ENCODE results near the gene ALDH4A1. TPM values are rescaled to one million over a fixed set of nuclear protein-coding genes. Genes with fewer than 3 reads are reported as not detected.

The ALDH4A1 gene
- total and polyA plus RNA-seq, 9 of the 15 experiments (the other 6 are each of a cell fraction or from before 2014, with no cell fraction given), result 0.27 to 31.4 (median 16.6) TPM

DNA sequence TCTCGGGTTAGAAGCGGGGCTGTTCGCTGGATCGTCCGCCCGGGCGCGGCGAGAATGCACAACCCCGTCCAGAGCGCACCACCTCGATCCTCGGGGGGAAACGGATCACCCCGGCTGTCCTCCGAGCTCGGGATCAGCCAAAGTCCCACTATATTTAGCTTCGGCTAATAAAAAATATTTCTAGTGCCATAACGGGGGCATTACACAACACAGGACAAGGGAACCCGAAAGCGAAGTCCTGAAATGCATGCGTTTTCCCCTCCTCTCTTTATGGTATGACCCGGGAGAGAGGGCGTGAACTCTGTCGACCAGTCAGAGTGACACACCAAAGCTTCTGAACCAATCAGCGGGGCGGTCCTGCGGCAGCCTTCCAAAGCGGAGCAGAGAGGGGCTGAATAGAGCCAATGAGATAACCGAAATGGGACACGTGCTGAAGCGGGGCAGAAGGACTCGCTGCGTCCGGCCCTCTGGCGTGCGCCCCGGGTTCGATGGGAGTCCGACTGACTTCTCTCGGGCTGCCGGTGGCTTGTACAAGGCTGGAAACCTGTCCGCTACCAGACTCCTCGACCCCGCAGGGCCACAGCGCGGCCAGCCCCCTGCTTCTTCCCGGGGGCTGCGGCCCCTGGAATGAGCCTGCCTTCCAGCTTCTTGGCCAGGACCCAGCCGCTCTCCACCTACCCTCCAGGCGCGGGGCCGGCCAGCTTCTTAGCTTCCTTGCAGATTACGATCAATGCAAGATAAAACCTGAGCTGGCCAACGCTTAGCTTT, at the start of gene ALDH4A1 (continued):
- TF ChIP-seq ETV6 (IDR thresholded peaks at IDR 0.05; ENCODE audit: borderline replicate concordance in 1 of 2, low read depth in 2 of 2, low read length in 1 of 2), result no peak
- no peak for TF ChIP-seq ETV6 (CRISPR knock-in tag; IDR thresholded peaks at IDR 0.05; ENCODE audit: borderline replicate concordance)
- no peak for TF ChIP-seq PYGO2 (tag; IDR thresholded peaks at IDR 0.05)
- no peak for TF ChIP-seq MECOM (CRISPR knock-in tag; IDR thresholded peaks at IDR 0.05)
- peak; percentile 65 for TF ChIP-seq TBP (optimal IDR thresholded peaks at IDR 0.05; ENCODE audit: low read depth, low read length)
- peak; percentile 86 for TF ChIP-seq EP400 (IDR thresholded peaks at IDR 0.05)
- TF ChIP-seq, protein P1, sequence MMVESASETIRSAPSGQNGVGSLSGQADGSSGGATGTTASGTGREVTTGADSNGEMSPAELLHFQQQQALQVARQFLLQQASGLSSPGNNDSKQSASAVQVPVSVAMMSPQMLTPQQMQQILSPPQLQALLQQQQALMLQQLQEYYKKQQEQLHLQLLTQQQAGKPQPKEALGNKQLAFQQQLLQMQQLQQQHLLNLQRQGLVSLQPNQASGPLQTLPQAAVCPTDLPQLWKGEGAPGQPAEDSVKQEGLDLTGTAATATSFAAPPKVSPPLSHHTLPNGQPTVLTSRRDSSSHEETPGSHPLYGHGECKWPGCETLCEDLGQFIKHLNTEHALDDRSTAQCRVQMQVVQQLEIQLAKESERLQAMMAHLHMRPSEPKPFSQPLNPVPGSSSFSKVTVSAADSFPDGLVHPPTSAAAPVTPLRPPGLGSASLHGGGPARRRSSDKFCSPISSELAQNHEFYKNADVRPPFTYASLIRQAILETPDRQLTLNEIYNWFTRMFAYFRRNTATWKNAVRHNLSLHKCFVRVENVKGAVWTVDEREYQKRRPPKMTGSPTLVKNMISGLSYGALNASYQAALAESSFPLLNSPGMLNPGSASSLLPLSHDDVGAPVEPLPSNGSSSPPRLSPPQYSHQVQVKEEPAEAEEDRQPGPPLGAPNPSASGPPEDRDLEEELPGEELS (CRISPR knock-in tag; IDR thresholded peaks at IDR 0.05; ENCODE audit: borderline replicate concordance), result no peak
- no peak for TF ChIP-seq XRCC3 (IDR thresholded peaks at IDR 0.05)
- no peak for TF ChIP-seq ZNF778 (CRISPR knock-in tag; IDR thresholded peaks at IDR 0.05)
- TF ChIP-seq ZNF263 (CRISPR knock-in tag; IDR thresholded peaks at IDR 0.05; ENCODE audit: borderline replicate concordance), result no peak
- no peak for TF ChIP-seq KLF13 (tag; IDR thresholded peaks at IDR 0.05; ENCODE audit: borderline replicate concordance, low read depth)
- TF ChIP-seq RFX5 (IDR thresholded peaks at IDR 0.05; ENCODE audit: low read depth, low read length), result peak; percentile 65
- TF ChIP-seq ZNF699 (CRISPR knock-in tag; IDR thresholded peaks at IDR 0.05; ENCODE audit: insufficient replicate concordance), result no peak
- TF ChIP-seq, protein P2, sequence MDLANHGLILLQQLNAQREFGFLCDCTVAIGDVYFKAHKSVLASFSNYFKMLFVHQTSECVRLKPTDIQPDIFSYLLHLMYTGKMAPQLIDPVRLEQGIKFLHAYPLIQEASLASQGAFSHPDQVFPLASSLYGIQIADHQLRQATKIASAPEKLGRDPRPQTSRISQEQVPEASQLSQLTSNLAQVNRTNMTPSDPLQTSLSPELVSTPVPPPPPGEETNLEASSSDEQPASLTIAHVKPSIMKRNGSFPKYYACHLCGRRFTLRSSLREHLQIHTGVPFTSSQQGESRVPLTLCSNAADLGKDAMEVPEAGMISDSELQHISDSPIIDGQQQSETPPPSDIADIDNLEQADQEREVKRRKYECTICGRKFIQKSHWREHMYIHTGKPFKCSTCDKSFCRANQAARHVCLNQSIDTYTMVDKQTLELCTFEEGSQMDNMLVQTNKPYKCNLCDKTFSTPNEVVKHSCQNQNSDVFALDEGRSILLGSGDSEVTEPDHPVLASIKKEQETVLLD (IDR thresholded peaks at IDR 0.05), result 0 out of 2 replicates have a peak, but pooled peaks have one; percentile 20
- peak; percentile 97 for TF ChIP-seq MBD2 (IDR thresholded peaks at IDR 0.05; ENCODE audit: borderline replicate concordance, low read depth)
- TF ChIP-seq ZNF830 (CRISPR knock-in tag; IDR thresholded peaks at IDR 0.05), result peak; percentile 78; the same call in 1 of the 2 replicates
- TF ChIP-seq ZNF175 (CRISPR knock-in tag; IDR thresholded peaks at IDR 0.05; ENCODE audit: low read depth), result no peak
- no peak for TF ChIP-seq NR2C2 (CRISPR knock-in tag; IDR thresholded peaks at IDR 0.05)
- peak; percentile 87 for TF ChIP-seq NR2C2 (tag; IDR thresholded peaks at IDR 0.05)
- 0 out of 2 replicates have a peak, but pooled peaks have one; percentile 35 for TF ChIP-seq GATAD2A (IDR thresholded peaks at IDR 0.05)
- no peak for TF ChIP-seq SAFB (IDR thresholded peaks at IDR 0.05; ENCODE audit: borderline replicate concordance, low read depth, low read length)
- TF ChIP-seq ZNF41 (CRISPR knock-in tag; conservative IDR thresholded peaks at IDR 0.05), result no peak
- TF ChIP-seq HMGN3 (IDR thresholded peaks at IDR 0.05; ENCODE audit: borderline replicate concordance, extremely low read depth, insufficient read length, low read depth, low read length), result peak; percentile 79
- TF ChIP-seq, protein P3, sequence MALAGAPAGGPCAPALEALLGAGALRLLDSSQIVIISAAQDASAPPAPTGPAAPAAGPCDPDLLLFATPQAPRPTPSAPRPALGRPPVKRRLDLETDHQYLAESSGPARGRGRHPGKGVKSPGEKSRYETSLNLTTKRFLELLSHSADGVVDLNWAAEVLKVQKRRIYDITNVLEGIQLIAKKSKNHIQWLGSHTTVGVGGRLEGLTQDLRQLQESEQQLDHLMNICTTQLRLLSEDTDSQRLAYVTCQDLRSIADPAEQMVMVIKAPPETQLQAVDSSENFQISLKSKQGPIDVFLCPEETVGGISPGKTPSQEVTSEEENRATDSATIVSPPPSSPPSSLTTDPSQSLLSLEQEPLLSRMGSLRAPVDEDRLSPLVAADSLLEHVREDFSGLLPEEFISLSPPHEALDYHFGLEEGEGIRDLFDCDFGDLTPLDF (CRISPR knock-in tag; IDR thresholded peaks at IDR 0.05), result no peak; the same call in 1 of the 2 replicates
- TF ChIP-seq FOSL1 (tag; conservative IDR thresholded peaks at IDR 0.05), result peak; percentile 52
